ENCODE results near the gene MCM9.

The MCM9 gene

GRCh38 chr6:118890997-118891790, 43.8 kb downstream of the MCM9 start:
- no peaks in the 10 kb centered on the region for H3K9me3 ChIP-seq (ENCODE audit: control extremely low read depth in 1 of 5, control insufficient read depth in 4 of 5, insufficient read depth in 2 of 5, low read depth in 1 of 5, low read length in 4 of 5)
- no peaks in the 10 kb centered on the region for H3K27me3 ChIP-seq (replicated peaks in 2 of 5; ENCODE audit: control insufficient read depth in 4 of 5, insufficient read depth in 5 of 5, low read length in 4 of 5)
- H3K27ac ChIP-seq (ENCODE audit: insufficient read depth in 1 of 2, low read depth in 1 of 2, low read length in 2 of 2, poor library complexity in 1 of 2, severe bottlenecking in 2 of 2) = peak overlapping the region in 1 of 2 experiments; percentile 94
- peaks cover 16 to 39% (median 20%) of the 10 kb centered on the region in 4 experiments for H3K4me1 ChIP-seq (ENCODE audit: control extremely low read depth in 1 of 4, control insufficient read depth in 4 of 4, insufficient read depth in 4 of 4, low read length in 3 of 4)
- DNase-seq = peak in 1 of 3 donors; percentile 12
- peak overlapping the region in 2 of 7 experiments; percentile 92 to 99 for H3K4me3 ChIP-seq (ENCODE audit: control insufficient read depth in 1 of 7, extremely low read depth in 1 of 7, insufficient read depth in 4 of 7, low read depth in 2 of 7, low read length in 6 of 7)
- WGBS (ENCODE audit: insufficient coverage) = 89% methylated on average over 3 of the region's 5 CpGs
- H3K36me3 ChIP-seq (ENCODE audit: control insufficient read depth in 4 of 4, insufficient read depth in 4 of 4, low read length in 3 of 4) = peaks cover 0 to 3% (median 0%) of the 10 kb centered on the region in 4 experiments
- CTCF ChIA-PET = interaction anchor here (1.9 kb wide), 1 partner anchor 90 kb away, joined by 5 read pairs; no protein-coding TSS in a partner anchor
- POLR2A ChIA-PET = no interaction called here

GRCh38 chr6:118889163-118889562, 45.8 kb downstream of the MCM9 start:
- DNase-seq = no peak
- Histone ChIP-seq H3K36me3 (ENCODE audit: control insufficient read depth in 4 of 4, insufficient read depth in 4 of 4, low read length in 3 of 4) (peaks cover 0 to 3% (median 0%) of the 10 kb centered on the region in 4 experiments), H3K27me3 (replicated peaks in 2 of 5; ENCODE audit: control insufficient read depth in 4 of 5, insufficient read depth in 5 of 5, low read length in 4 of 5) (no peaks in the 10 kb centered on the region), H3K4me3 (ENCODE audit: control insufficient read depth in 1 of 7, extremely low read depth in 1 of 7, insufficient read depth in 4 of 7, low read depth in 2 of 7, low read length in 6 of 7) (no peak overlapping the region), H3K27ac (ENCODE audit: insufficient read depth in 1 of 2, low read depth in 1 of 2, low read length in 2 of 2, poor library complexity in 1 of 2, severe bottlenecking in 2 of 2) (no peak overlapping the region), H3K9me3 (ENCODE audit: control extremely low read depth in 1 of 5, control insufficient read depth in 4 of 5, insufficient read depth in 2 of 5, low read depth in 1 of 5, low read length in 4 of 5) (no peaks in the 10 kb centered on the region), H3K4me1 (ENCODE audit: control extremely low read depth in 1 of 4, control insufficient read depth in 4 of 4, insufficient read depth in 4 of 4, low read length in 3 of 4) (peaks cover 14 to 28% (median 18%) of the 10 kb centered on the region in 4 experiments)
- ChIA-PET CTCF (no interaction called here), POLR2A (no interaction called here)
- 100% methylated on average over 3 of the region's 4 CpGs for WGBS (ENCODE audit: insufficient coverage)

- Histone ChIP-seq H3K4me1 (ENCODE audit: control extremely low read depth in 1 of 4, control insufficient read depth in 4 of 4, insufficient read depth in 4 of 4, low read length in 3 of 4) (peaks cover 1 to 14% (median 9%) of the 10 kb centered on the region in 4 experiments), H3K27ac (ENCODE audit: insufficient read depth in 1 of 2, low read depth in 1 of 2, low read length in 2 of 2, poor library complexity in 1 of 2, severe bottlenecking in 2 of 2) (no peak overlapping the region), H3K27me3 (replicated peaks in 2 of 5; ENCODE audit: control insufficient read depth in 4 of 5, insufficient read depth in 5 of 5, low read length in 4 of 5) (no peaks in the 10 kb centered on the region), H3K9me3 (ENCODE audit: control extremely low read depth in 1 of 5, control insufficient read depth in 4 of 5, insufficient read depth in 2 of 5, low read depth in 1 of 5, low read length in 4 of 5) (no peaks in the 10 kb centered on the region), H3K36me3 (ENCODE audit: control insufficient read depth in 4 of 4, insufficient read depth in 4 of 4, low read length in 3 of 4) (peaks cover 0 to 3% (median 0%) of the 10 kb centered on the region in 4 experiments), H3K4me3 (ENCODE audit: control insufficient read depth in 1 of 7, extremely low read depth in 1 of 7, insufficient read depth in 4 of 7, low read depth in 2 of 7, low read length in 6 of 7) (no peak overlapping the region)
- POLR2A ChIA-PET = no interaction called here
- DNase-seq = no peak
- CTCF ChIA-PET = no interaction called here
- WGBS (ENCODE audit: insufficient coverage) = 100% methylated on average over 1 of the region's 6 CpGs
Observed at GRCh38 chr6:118886641-118887040, 48.3 kb downstream of the MCM9 start.

GRCh38 chr6:118882314-118882905, 52.5 kb downstream of the MCM9 start:
- CTCF ChIA-PET = no interaction called here
- H3K9me3 ChIP-seq (ENCODE audit: control extremely low read depth in 1 of 5, control insufficient read depth in 4 of 5, insufficient read depth in 2 of 5, low read depth in 1 of 5, low read length in 4 of 5) = peaks cover 0 to 2% (median 0%) of the 10 kb centered on the region in 5 experiments
- DNase-seq = no peak
- 100% methylated on average over 1 of the region's 4 CpGs for WGBS (ENCODE audit: insufficient coverage)
- no peak overlapping the region for H3K4me3 ChIP-seq (ENCODE audit: control insufficient read depth in 1 of 7, extremely low read depth in 1 of 7, insufficient read depth in 4 of 7, low read depth in 2 of 7, low read length in 6 of 7)
- H3K4me1 ChIP-seq (ENCODE audit: control extremely low read depth in 1 of 4, control insufficient read depth in 4 of 4, insufficient read depth in 4 of 4, low read length in 3 of 4) = peaks cover 0 to 5% (median 3%) of the 10 kb centered on the region in 4 experiments
- no peaks in the 10 kb centered on the region for H3K27me3 ChIP-seq (replicated peaks in 2 of 5; ENCODE audit: control insufficient read depth in 4 of 5, insufficient read depth in 5 of 5, low read length in 4 of 5)
- peaks cover 0 to 3% (median 0%) of the 10 kb centered on the region in 4 experiments for H3K36me3 ChIP-seq (ENCODE audit: control insufficient read depth in 4 of 4, insufficient read depth in 4 of 4, low read length in 3 of 4)
- no peak overlapping the region for H3K27ac ChIP-seq (ENCODE audit: insufficient read depth in 1 of 2, low read depth in 1 of 2, low read length in 2 of 2, poor library complexity in 1 of 2, severe bottlenecking in 2 of 2)
- POLR2A ChIA-PET = no interaction called here

GRCh38 chr6:118881440-118882313, 53.3 kb downstream of the MCM9 start:
- H3K27ac ChIP-seq (ENCODE audit: insufficient read depth in 1 of 2, low read depth in 1 of 2, low read length in 2 of 2, poor library complexity in 1 of 2, severe bottlenecking in 2 of 2) = no peak overlapping the region
- H3K4me1 ChIP-seq (ENCODE audit: control extremely low read depth in 1 of 4, control insufficient read depth in 4 of 4, insufficient read depth in 4 of 4, low read length in 3 of 4) = peaks cover 0 to 5% (median 3%) of the 10 kb centered on the region in 4 experiments
- CTCF ChIA-PET = no interaction called here
- POLR2A ChIA-PET = no interaction called here
- H3K4me3 ChIP-seq (ENCODE audit: control insufficient read depth in 1 of 7, extremely low read depth in 1 of 7, insufficient read depth in 4 of 7, low read depth in 2 of 7, low read length in 6 of 7) = no peak overlapping the region
- H3K27me3 ChIP-seq (replicated peaks in 2 of 5; ENCODE audit: control insufficient read depth in 4 of 5, insufficient read depth in 5 of 5, low read length in 4 of 5) = no peaks in the 10 kb centered on the region
- DNase-seq = no peak
- WGBS (ENCODE audit: insufficient coverage) = 98% methylated on average over 5 of the region's 9 CpGs
- H3K36me3 ChIP-seq (ENCODE audit: control insufficient read depth in 4 of 4, insufficient read depth in 4 of 4, low read length in 3 of 4) = peaks cover 0 to 3% (median 0%) of the 10 kb centered on the region in 4 experiments
- peaks cover 0 to 2% (median 0%) of the 10 kb centered on the region in 5 experiments for H3K9me3 ChIP-seq (ENCODE audit: control extremely low read depth in 1 of 5, control insufficient read depth in 4 of 5, insufficient read depth in 2 of 5, low read depth in 1 of 5, low read length in 4 of 5)

- Histone ChIP-seq H3K36me3 (ENCODE audit: control insufficient read depth in 4 of 4, insufficient read depth in 4 of 4, low read length in 3 of 4) (peaks cover 0 to 3% (median 0%) of the 10 kb centered on the region in 4 experiments), H3K27me3 (replicated peaks in 2 of 5; ENCODE audit: control insufficient read depth in 4 of 5, insufficient read depth in 5 of 5, low read length in 4 of 5) (no peaks in the 10 kb centered on the region), H3K4me3 (ENCODE audit: control insufficient read depth in 1 of 7, extremely low read depth in 1 of 7, insufficient read depth in 4 of 7, low read depth in 2 of 7, low read length in 6 of 7) (no peak overlapping the region), H3K4me1 (ENCODE audit: control extremely low read depth in 1 of 4, control insufficient read depth in 4 of 4, insufficient read depth in 4 of 4, low read length in 3 of 4) (peaks cover 0 to 5% (median 3%) of the 10 kb centered on the region in 4 experiments), H3K9me3 (ENCODE audit: control extremely low read depth in 1 of 5, control insufficient read depth in 4 of 5, insufficient read depth in 2 of 5, low read depth in 1 of 5, low read length in 4 of 5) (peaks cover 0 to 2% (median 0%) of the 10 kb centered on the region in 5 experiments), H3K27ac (ENCODE audit: insufficient read depth in 1 of 2, low read depth in 1 of 2, low read length in 2 of 2, poor library complexity in 1 of 2, severe bottlenecking in 2 of 2) (no peak overlapping the region)
- ChIA-PET CTCF (no interaction called here), POLR2A (no interaction called here)
- WGBS (ENCODE audit: insufficient coverage) = no CpG with 5 or more reads among the region's 2 CpGs
- no peak for DNase-seq
Observed at GRCh38 chr6:118877806-118878205, 57.2 kb downstream of the MCM9 start.
